Heart right ventricle (tissue), 16 donors: ENCODE data around the gene RUNX3. TPM values are rescaled to one million over a fixed set of nuclear protein-coding genes. Genes with fewer than 3 reads are reported as not detected.

Source experiments
- ATAC-seq, 8 donors: fragments of 200-7000 bp; cut with Tn5 transposase; one replicate each; pipeline ENCODE4 v1.9.1; 2020; ENCODE audit warnings: mild to moderate bottlenecking in 8 of 8, moderate library complexity in 8 of 8, moderate number of reproducible peaks in 1 of 8
- DNase-seq, 2 donors: peaks; one replicate each; pipeline ENCODE4 v3.0.0-alpha.2; 2020
- H3K27ac ChIP-seq, 10 donors: fragments of 200-600 bp; sonication (generic) in 2 of 10; one replicate each; pipeline versions ENCODE4 v1.5.0 to v1.8.0; 2020 to 2022; ENCODE audit warnings: mild to moderate bottlenecking in 3 of 10
- H3K27me3 ChIP-seq, 7 donors: fragments of 200-600 bp; one replicate each; pipeline ENCODE4 v1.8.0; 2021 to 2022; ENCODE audit warnings: mild to moderate bottlenecking in 2 of 7
- H3K36me3 ChIP-seq, 9 donors: fragments of 200-600 bp; sonication (generic) in 1 of 9; one replicate each; pipeline versions ENCODE4 v1.5.0 to v1.8.0; 2020 to 2022; ENCODE audit warnings: mild to moderate bottlenecking in 2 of 9
- H3K4me1 ChIP-seq, 9 donors: fragments of 200-600 bp; sonication (generic) in 1 of 9; one replicate each; pipeline versions ENCODE4 v1.5.0 to v1.8.0; 2020 to 2022; ENCODE audit warnings: mild to moderate bottlenecking in 4 of 9
- H3K4me3 ChIP-seq, 10 donors: fragments of 200-600 bp; sonication (generic) in 2 of 10; one replicate each; pipeline versions ENCODE4 v1.5.0 to v1.8.0; 2020 to 2022; ENCODE audit warnings: mild to moderate bottlenecking in 7 of 10, moderate library complexity in 2 of 10
- H3K9me3 ChIP-seq, 11 donors: fragments of 200-600 bp in 10 of 11; sonication (generic) in 2 of 11; one replicate each; pipeline versions ENCODE4 v1.5.0 to v1.8.0; 2013 to 2022; ENCODE audit warnings: mild to moderate bottlenecking in 2 of 11, control low read depth in 1 of 11, moderate library complexity in 1 of 11
- WGBS, 2 donors: extraction: QIAGEN DNeasy Blood & Tissue Kit; methylation state at CpG; one replicate each; pipeline ENCODE4 v1.1.7; 2013; ENCODE audit warnings: inconsistent platforms in 1 of 2; 5-methylcytosine and 5-hydroxymethylcytosine counted together
- intact Hi-C, 10 donors: fragments of 100-400 bp; cut with DNase I; formaldehyde crosslinking; loops; one replicate each; pipeline versions ENCODE4 v1.11.1 to v1.14.2; 2022
- polyA plus RNA-seq, 2 donors: library from polyadenylated mRNA; stranded (reverse); fragments of 200-250 nt; gene quantifications; one replicate each; pipeline ENCODE4 v1.2.3, GENCODE V29; 2013
- total RNA-seq, 10 donors: library from RNA; stranded (reverse); fragmentation: NEBNext Ultra II Directional in 3 of 10; extraction: Animal tissue kit (Norgen Biotek cat#: 25700) in 3 of 10; gene quantifications; one replicate each; pipeline versions ENCODE4 v1.2.1 to v1.2.4, GENCODE V29; 2021 to 2023
- TF ChIP-seq, protein P1 (sequence below), 9 donors: fragments of 200-600 bp; sonication (generic) in 2 of 9; IDR thresholded peaks; one replicate each; pipeline versions ENCODE4 v1.5.0 to v1.8.0; 2021 to 2022; ENCODE audit warnings: antibody characterized with exemption in 9 of 9, mild to moderate bottlenecking in 5 of 9, moderate library complexity in 1 of 9
- donor health status: Arrhythmogenic right ventricular cardiomyopathy.
- donor health status: ischemic (EF 13 %, LVEDD 7.1; RV severe dilation, severe dysfunction).
- donor health status: healthy with polysubstance abuse.
- donor health status: DM: no; HTN: yes; CAD: no.
- donor health status: DM: no; HTN: no; CAD: no.
- donor health status: ischemic (EF 25% LVEDD 6.9; RV normal size, moderate dysfunction).
- donor health status: ischemic (EF 25% LVEDD 5.7; RV mildly dilated, moderate dysfunction).
- donor health status: healthy.
- donor health status: DM: yes; HTN: yes; CAD: no.
- donor health status: Ischemic cardiomyopathy.
- donor health status: ischemic (EF 35%, LVEDD 5.7; RV mildly dilated, moderate dysfunction).
- donor health status: nonischemic (EF 11% LVEDD 7.7; RV severe dilation, severe dysfunction).
- donor health status: DM: yes; HTN: yes; CAD: no.
- donor health status: PGD.
- donor health status: ischemic (EF 29% LVEDD 5.4; RV normal size, mild dysfunction).
- donor health status: nonischemic (EF 23%, LVEDD 6.1; RV moderate dilation, normal function).

Gene RUNX3
- total and polyA plus RNA-seq, 12 donors: 0.07 to 5.9 (median 0.38) TPM

DNA sequence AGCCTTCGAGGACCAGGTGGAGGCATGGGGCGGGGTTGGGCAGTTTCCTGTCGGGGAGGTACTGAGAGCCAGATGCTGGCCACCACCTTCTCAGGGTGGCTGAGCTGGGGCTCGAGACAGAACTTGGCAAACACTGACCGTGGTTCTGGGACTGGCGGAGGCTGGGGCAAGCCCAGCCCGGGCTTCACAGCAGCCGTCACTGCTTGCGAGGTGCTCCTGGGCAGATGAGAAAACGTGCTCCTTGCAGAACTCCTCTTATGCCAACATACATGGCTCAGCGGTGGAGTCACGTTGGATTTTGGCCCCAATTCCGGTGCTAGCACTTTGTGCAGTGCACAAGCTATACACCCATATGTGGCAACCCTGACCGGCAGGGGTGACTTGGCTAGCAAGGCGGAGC lies 69.2 kb downstream of the RUNX3 start:
- Histone ChIP-seq H3K4me3 (no peak overlapping the region), H3K27me3 (peaks cover 0 to 65% (median 52%) of the 10 kb centered on the region in 7 donors), H3K36me3 (no peaks in the 10 kb centered on the region), H3K4me1 (no peaks in the 10 kb centered on the region), H3K9me3 (no peaks in the 10 kb centered on the region), H3K27ac (no peak overlapping the region)
- ATAC-seq (no peak), DNase-seq (no peak)
- intact Hi-C loops: loop anchor here in 1 of 10 donors (5.0 kb wide), 2 partner anchors 51 to 341 kb away; no protein-coding TSS in a partner anchor
- TF ChIP-seq, protein P1, sequence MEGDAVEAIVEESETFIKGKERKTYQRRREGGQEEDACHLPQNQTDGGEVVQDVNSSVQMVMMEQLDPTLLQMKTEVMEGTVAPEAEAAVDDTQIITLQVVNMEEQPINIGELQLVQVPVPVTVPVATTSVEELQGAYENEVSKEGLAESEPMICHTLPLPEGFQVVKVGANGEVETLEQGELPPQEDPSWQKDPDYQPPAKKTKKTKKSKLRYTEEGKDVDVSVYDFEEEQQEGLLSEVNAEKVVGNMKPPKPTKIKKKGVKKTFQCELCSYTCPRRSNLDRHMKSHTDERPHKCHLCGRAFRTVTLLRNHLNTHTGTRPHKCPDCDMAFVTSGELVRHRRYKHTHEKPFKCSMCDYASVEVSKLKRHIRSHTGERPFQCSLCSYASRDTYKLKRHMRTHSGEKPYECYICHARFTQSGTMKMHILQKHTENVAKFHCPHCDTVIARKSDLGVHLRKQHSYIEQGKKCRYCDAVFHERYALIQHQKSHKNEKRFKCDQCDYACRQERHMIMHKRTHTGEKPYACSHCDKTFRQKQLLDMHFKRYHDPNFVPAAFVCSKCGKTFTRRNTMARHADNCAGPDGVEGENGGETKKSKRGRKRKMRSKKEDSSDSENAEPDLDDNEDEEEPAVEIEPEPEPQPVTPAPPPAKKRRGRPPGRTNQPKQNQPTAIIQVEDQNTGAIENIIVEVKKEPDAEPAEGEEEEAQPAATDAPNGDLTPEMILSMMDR (IDR thresholded peaks at IDR 0.05): no peak
- WGBS, 2 donors: 79 to 81% methylated on average over 15 of the region's 15 CpGs

- intact Hi-C loops: loop anchor here in 7 of 10 donors (5.0 to 10.0 kb wide), 6 partner anchors 45 to 345 kb away; no protein-coding TSS in a partner anchor
- ATAC-seq (no peak), DNase-seq (no peak)
- H3K36me3 ChIP-seq: no peaks in the 10 kb centered on the region
- no peaks in the 10 kb centered on the region for H3K9me3 ChIP-seq
- TF ChIP-seq, protein P1 (IDR thresholded peaks at IDR 0.05): no peak
- H3K27ac ChIP-seq: no peak overlapping the region
- no peaks in the 10 kb centered on the region for H3K4me1 ChIP-seq
- WGBS, 2 donors: 86 to 88% methylated on average over 10 of the region's 10 CpGs
- no peak overlapping the region for H3K4me3 ChIP-seq
- H3K27me3 ChIP-seq: peaks cover 0 to 54% (median 41%) of the 10 kb centered on the region in 7 donors
Measured at GRCh38 chr1:24859063-24860010, 70.7 kb downstream of the RUNX3 start.

DNA sequence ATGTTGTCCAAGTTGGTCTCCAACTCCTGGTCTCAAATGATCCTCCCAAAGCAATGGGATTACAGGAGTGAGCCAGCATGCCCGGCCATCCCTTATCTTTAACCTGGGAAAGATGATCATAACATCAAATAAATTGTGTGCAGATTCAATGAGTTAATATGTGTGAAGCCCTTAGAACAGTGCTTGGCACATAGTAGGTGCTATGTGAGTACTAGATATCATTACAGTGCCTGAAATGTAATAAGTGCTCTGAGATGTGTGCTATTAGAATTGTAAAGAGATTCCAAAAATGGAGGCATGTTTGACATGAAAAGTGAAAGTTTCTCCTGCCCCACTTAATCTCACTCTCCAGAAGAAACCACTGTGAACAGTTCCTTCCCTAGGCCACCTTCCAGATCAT lies 71.8 kb downstream of the RUNX3 start:
- H3K4me3 ChIP-seq: no peak overlapping the region
- ATAC-seq: no peak
- intact Hi-C loops: loop anchor here in 7 of 10 donors (5.0 to 10.0 kb wide), 5 partner anchors 47 to 347 kb away; no protein-coding TSS in a partner anchor
- no peak overlapping the region for H3K27ac ChIP-seq
- DNase-seq: no peak
- TF ChIP-seq, protein P1 (IDR thresholded peaks at IDR 0.05): no peak
- no peaks in the 10 kb centered on the region for H3K9me3 ChIP-seq
- H3K27me3 ChIP-seq: peaks cover 0 to 52% (median 39%) of the 10 kb centered on the region in 7 donors
- no peaks in the 10 kb centered on the region for H3K36me3 ChIP-seq
- no peaks in the 10 kb centered on the region for H3K4me1 ChIP-seq
- WGBS, 2 donors: 83 to 89% methylated on average over 1 of the region's 1 CpG

GRCh38 chr1:24857507-24858133 lies 72.5 kb downstream of the RUNX3 start:
- Histone ChIP-seq H3K27ac (no peak overlapping the region), H3K27me3 (peaks cover 0 to 46% (median 32%) of the 10 kb centered on the region in 7 donors), H3K4me1 (no peaks in the 10 kb centered on the region), H3K36me3 (no peaks in the 10 kb centered on the region), H3K9me3 (no peaks in the 10 kb centered on the region), H3K4me3 (no peak overlapping the region)
- TF ChIP-seq, protein P1 (IDR thresholded peaks at IDR 0.05): no peak
- intact Hi-C loops: loop anchor here in 7 of 10 donors (5.0 to 10.0 kb wide), 5 partner anchors 47 to 347 kb away; no protein-coding TSS in a partner anchor
- peak in 1 of 8 donors; percentile 13 for ATAC-seq
- DNase-seq: no peak
- WGBS, 2 donors: 70 to 79% methylated on average over 6 of the region's 6 CpGs
